CD4-positive, alpha-beta T cell treated with Interleukin-6 for 4 hours (primary cell): ENCODE data around the gene TAS2R43.
"Not testable (repeated sequence)": the region's sequence is repeated elsewhere in the genome, so short reads cannot be mapped to it uniquely, and the experiment has no call there.

Experiments
- DNase-seq: peaks from one replicate; pipeline ENCODE4 v3.0.0-alpha.2; 2020; ENCODE audit warnings: mixed read lengths

TAS2R43 gene

GRCh38 chr12:11059041-11059440, 33.1 kb downstream of the TAS2R43 start:
- DNase-seq, result no peak

GRCh38 chr12:11055306-11055705, 36.8 kb downstream of the TAS2R43 start:
- no peak for DNase-seq

GRCh38 chr12:11049806-11050531, 42.1 kb downstream of the TAS2R43 start:
- not testable (repeated sequence) for DNase-seq

- DNase-seq, result not testable (repeated sequence)
Observed at GRCh38 chr12:11041366-11041765, 50.7 kb downstream of the TAS2R43 start.
